Lower leg skin (tissue), 3 donors: ENCODE results near the gene GTF2F2.

Source experiments
- CTCF ChIP-seq, 3 donors: fragments of 450-650 bp; IDR thresholded peaks; one replicate each; pipeline ENCODE4 v1.5.1; 2016; ENCODE audit warnings: antibody characterized with exemption in 3 of 3, mild to moderate bottlenecking in 3 of 3, moderate library complexity in 2 of 3
- POLR2A ChIP-seq, 2 donors: fragments of 450-650 bp; IDR thresholded peaks; one replicate each; pipeline ENCODE4 v1.6.1; 2016 to 2017; ENCODE audit warnings: antibody characterized with exemption in 2 of 2, mild to moderate bottlenecking in 1 of 2, moderate library complexity in 1 of 2

- TF ChIP-seq CTCF (IDR thresholded peaks at IDR 0.05) (no peak), POLR2A (IDR thresholded peaks at IDR 0.05) (no peak)
Observed at GRCh38 chr13:45299194-45299593, 178.9 kb downstream of the GTF2F2 start.
